HG03442 (cell line): ENCODE measurements around the gene PRRG3.
"Not testable (repeated sequence)": the region's sequence is repeated elsewhere in the genome, so short reads cannot be mapped to it uniquely, and the experiment has no call there.

ENCODE experiments used
- ATAC-seq: cut with Tn5 transposase; IDR thresholded peaks from one replicate; pipeline ENCODE4 v1.9.1; 2021; ENCODE audit warnings: mild to moderate bottlenecking, moderate library complexity; ENCODE audit not compliant: unreplicated experiment

PRRG3 gene

GRCh38 chrX:151694661-151695582 is at the start of gene PRRG3:
Gene PRRG3 (plus strand): TSS chrX:151695458. CDS start chrX:151698815, 3,357 bp downstream.
- no peak for ATAC-seq

- no peak for ATAC-seq
Measured at GRCh38 chrX:151675121-151675746, 20.0 kb upstream of the PRRG3 start.

- no peak for ATAC-seq
Measured at GRCh38 chrX:151676196-151676595, 19.1 kb upstream of the PRRG3 start.

GRCh38 chrX:151679798-151680402 is 15.4 kb upstream of the PRRG3 start:
- no peak for ATAC-seq

GRCh38 chrX:151680805-151681204 is 14.5 kb upstream of the PRRG3 start:
- peak; percentile 89 for ATAC-seq

DNA sequence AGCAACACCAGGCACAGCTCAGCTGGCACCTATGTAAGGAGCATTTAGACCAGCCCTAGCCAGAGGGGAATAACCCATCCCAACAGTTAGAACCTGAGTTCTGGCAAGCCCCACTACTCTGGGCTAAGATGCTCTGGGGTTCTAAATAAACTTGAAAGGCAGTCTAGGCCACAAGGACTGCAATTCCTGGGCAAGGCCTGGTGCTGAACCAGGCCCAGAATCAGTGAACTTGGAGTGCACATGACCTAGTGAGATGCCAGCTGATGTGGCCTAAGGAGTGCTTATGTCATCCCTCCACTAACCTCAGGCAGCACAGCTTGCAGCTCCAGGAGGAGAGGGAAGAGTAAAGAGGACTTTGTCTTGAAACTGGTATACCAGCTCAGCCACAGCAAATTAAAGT is 7.6 kb upstream of the PRRG3 start:
- no peak for ATAC-seq

GRCh38 chrX:151688695-151689094 is 6.6 kb upstream of the PRRG3 start:
- ATAC-seq: no peak

DNA sequence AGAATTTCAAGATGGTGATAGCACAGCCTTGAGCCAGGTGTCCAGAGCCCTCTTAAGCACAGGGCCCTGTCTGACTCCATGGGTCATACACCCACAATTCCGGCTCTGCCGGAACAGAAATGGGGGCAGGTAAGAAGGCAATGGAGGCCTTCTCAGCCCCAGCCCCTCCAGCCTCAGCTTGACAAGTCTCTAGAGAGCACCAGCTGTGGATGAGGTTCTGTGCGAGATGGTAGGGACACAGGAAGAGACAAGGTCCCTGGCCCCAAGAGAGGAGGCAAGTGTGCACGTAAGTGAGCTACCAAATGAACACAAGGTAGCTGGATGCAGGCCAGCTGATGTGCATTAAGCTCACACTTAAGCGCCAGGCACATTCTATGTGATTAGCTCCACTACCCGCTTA is 2.4 kb upstream of the PRRG3 start:
- ATAC-seq: no peak

DNA sequence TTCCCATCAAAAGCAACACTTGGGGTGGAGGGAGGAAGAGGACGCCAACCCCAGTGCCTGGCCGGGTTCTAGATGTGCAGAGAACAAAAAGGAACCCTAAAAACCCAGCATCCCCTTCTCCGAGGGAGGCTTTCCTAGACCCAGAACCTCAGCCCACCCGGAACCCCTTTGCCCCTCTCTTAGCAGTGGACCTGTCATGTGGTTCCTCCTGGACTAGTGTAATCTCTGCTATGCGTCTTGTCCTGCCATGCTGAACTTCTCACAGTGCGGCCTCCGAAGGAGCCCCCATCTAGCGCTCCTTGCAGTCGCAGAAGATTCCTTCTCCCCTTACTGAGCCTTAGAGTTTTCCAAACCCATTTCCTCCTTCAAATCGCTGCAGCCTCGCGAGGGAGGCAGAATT is 1.1 kb upstream of the PRRG3 start:
- ATAC-seq: no peak

DNA sequence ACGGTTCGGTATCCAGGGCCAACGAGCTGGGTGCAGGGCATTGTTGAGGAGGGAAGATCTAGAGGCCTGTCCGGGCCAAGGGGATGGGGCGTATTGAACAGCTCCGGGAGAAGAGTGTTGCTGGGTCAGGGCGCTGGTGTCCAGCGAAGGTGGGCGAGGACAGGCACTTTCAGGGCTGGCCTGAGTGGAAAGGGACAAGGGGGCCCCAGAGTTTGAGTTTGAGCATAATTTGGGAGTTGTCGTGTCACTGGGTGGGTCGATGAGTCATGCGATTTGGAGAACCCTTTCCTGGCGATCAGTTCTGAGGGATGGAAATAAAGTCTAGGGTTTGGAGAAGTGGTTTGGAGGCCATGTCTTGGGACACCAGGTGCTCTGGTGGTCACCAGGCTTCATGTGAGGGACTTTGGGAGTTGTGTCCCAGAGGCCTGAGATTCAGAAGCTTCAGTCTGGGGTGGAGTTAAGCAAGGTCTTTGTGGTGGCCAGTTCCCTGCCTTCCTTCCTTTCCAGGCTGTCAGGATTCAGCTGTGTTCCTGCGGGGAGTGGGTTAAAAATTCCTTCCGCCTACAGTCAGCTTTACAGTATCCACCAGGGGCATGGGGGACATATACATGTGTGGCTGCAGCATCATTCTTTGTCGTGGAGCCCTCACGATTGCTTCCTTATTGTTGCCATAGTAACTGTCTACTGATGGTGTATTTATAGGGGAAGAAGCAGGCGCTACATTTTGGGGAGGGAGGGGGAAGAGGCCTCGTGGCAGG is 504 bp downstream of the PRRG3 start:
- ATAC-seq: no peak

GRCh38 chrX:151697082-151697481 is 1.8 kb downstream of the PRRG3 start:
- not testable (repeated sequence) for ATAC-seq

DNA sequence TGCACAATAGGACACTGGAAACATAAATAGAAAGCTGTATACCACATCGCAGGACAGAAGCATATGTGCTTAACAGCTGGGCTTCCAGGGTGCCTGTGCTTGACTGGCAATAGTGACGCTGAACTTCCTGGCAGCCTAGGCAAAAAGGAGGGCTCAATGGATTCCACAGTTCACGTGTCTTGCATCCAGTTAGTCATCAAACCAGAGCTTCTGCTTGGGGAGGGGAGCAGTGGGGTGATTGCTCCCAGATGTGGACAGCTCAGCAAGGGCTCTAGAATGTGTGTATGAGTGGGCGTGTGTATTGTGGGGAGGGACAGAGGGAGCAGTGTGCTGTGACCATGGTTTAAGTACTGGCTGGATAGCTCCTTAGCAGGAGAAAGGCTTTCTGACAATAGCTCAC is 2.3 kb downstream of the PRRG3 start:
- ATAC-seq: no peak

- no peak for ATAC-seq
Measured at GRCh38 chrX:151698485-151698884, 3.2 kb downstream of the PRRG3 start.

GRCh38 chrX:151699746-151700145 is 4.5 kb downstream of the PRRG3 start:
- no peak for ATAC-seq

DNA sequence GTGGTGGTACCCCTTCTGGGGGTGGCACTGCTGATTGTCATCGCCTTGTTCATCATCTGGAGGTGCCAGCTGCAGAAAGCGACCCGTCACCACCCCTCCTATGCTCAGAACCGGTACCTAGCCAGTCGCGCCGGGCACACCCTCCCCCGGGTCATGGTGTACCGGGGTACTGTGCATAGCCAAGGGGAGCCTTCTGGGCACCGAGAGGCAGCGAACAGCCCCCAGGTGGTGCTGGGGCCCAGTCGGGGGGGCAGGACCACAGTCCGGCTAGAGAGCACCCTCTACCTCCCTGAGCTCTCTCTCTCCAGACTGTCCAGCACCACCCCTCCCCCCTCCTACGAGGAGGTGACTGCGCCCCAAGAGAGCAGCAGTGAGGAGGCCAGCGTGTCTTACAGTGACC is 5.3 kb downstream of the PRRG3 start:
- no peak for ATAC-seq

- no peak for ATAC-seq
Measured at GRCh38 chrX:151701071-151701470, 5.8 kb downstream of the PRRG3 start.

- ATAC-seq: no peak
Measured at GRCh38 chrX:151701531-151701930, 6.3 kb downstream of the PRRG3 start.

DNA sequence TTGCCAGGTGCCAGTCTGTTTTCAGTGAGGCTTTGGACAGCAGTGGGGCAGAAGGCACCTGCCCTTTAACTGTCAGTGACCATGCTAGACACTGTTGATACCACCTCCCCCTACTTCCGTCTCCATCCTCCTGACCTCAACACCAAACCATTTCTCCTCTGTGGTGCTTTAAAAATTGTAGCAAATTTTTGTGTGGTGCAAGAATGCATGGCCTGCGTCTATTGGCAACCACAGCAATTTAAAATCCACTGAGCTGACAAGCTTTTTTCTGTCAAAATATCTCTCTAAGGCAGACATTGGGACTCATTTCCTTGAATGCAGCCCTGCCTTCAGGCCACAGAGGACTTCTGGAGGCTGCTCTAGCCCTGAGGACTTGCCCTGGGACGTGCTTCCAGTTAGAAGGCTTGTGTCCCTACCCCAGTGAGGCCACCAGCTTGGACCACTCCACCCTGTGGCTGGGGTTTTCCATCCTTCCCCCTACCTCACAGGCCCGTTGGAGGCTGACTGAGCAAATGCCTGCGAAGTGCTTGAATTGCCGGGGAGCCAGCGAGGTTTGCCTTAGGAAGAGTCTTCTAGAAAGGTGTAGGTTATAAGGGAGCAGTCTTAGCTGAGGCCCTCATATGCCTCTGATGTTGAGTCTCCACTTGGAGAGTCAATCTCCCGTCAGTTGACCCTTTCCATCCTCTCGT is 6.9 kb downstream of the PRRG3 start:
- no peak for ATAC-seq

DNA sequence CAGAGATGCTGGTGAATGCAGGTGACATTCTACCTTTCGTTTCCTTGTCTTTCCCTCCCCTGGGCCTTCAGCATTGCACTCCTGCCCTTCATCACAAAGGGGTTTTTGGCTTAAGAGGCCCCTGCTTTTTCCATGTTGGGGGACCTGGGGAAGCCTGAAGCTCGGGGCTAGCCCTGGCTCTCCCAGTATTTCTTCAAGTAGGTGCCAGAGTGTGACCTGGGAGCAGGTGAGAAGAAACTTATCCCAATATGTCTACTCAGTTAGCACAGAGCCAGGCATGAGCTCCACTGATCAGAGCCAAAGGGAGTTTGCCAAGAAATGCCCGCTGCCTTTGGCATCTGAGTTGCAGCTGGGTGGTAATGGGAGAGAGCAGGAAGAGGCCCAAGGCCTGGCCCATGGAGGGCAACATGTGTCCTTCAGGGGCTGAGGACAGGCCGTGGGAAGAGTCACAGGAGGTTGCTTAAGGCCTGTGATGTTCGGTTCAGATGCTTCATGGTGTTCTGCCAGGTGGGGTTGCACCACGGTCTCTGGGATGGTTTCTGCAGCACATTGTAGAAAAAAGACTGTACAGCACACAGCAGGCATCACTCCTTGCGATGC is 7.6 kb downstream of the PRRG3 start:
- ATAC-seq: no peak

DNA sequence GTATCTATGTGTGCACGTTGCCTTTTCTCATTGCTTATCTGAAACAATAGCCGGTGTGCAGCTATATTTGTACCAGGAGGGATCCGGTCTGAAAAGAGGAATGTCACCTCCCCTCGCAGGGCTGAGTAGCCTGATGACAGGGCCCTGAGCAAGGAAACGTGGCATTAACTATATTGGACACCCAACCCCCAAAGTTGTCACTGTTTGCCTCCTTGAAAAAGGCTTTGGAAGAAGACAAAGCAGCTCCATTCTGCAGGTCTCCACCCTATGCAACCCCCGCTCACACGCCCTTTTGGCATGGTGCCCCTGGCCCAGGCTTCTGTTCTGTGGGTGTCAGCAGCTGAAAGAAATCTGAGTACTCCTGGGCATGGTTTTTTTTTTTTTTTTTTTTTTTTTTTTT is 8.2 kb downstream of the PRRG3 start:
- ATAC-seq: no peak
